Kidney (tissue), 14 donors: ENCODE data around the gene ZNF341. TPM values are rescaled to one million over a fixed set of nuclear protein-coding genes. Genes with fewer than 3 reads are reported as not detected.

ENCODE experiments used
- DNase-seq, 5 donors: peaks; one replicate each; pipeline ENCODE4 v3.0.0-alpha.2; 2013 to 2020
- FAIRE-seq: peaks from 2 replicates; lab custom pipeline; 2012; peaks lifted over from hg19 to GRCh38; lab: Jason Lieb, UNC
- H3K27ac ChIP-seq, 2 donors: one replicate each; pipeline ENCODE4 v1.7.0; 2013; ENCODE audit warnings: low read depth in 2 of 2, low read length in 2 of 2, inconsistent platforms in 1 of 2
- H3K27me3 ChIP-seq: one replicate; pipeline ENCODE4 v1.7.1; 2013; ENCODE audit warnings: low read length, inconsistent platforms; ENCODE audit not compliant: control insufficient read depth, insufficient read depth
- H3K36me3 ChIP-seq, 3 donors: one replicate each; pipeline versions ENCODE4 v1.7.0 to v1.7.1; 2013; ENCODE audit warnings: low read length in 3 of 3, control low read depth in 1 of 3, inconsistent platforms in 1 of 3; ENCODE audit not compliant: insufficient read depth in 3 of 3, control insufficient read depth in 2 of 3
- H3K4me1 ChIP-seq, 3 donors: one replicate each; pipeline versions ENCODE4 v1.7.0 to v1.7.1; 2013; ENCODE audit warnings: low read length in 3 of 3, inconsistent platforms in 1 of 3, low read depth in 1 of 3; ENCODE audit not compliant: control insufficient read depth in 2 of 3, insufficient read depth in 2 of 3
- H3K4me3 ChIP-seq, 3 donors: one replicate each; pipeline versions ENCODE4 v1.7.0 to v1.8.1; 2013; ENCODE audit warnings: low read length in 3 of 3, control low read depth in 1 of 3, inconsistent platforms in 1 of 3
- H3K9ac ChIP-seq, 3 donors: one replicate each; pipeline versions ENCODE4 v1.7.0 to v1.7.1; 2013; ENCODE audit warnings: low read length in 3 of 3, control low read depth in 1 of 3, inconsistent platforms in 1 of 3
- H3K9me3 ChIP-seq, 3 donors: one replicate each; pipeline versions ENCODE4 v1.7.0 to v1.7.1; 2013; ENCODE audit warnings: low read length in 3 of 3, control low read depth in 1 of 3, inconsistent platforms in 1 of 3; ENCODE audit not compliant: control insufficient read depth in 2 of 3, insufficient read depth in 1 of 3
- CTCF ChIP-seq: IDR thresholded peaks from 3 replicates; pipeline ENCODE4 v1.5.1; 2012; ENCODE audit warnings: mild to moderate bottlenecking, moderate library complexity, borderline replicate concordance; ENCODE audit not compliant: insufficient read depth; ENCODE audit errors: extremely low read depth
- intact Hi-C: fragments of 100-400 bp; cut with DNase I; formaldehyde crosslinking; loops from one replicate; pipeline ENCODE4 v1.11.1; 2022
- polyA plus RNA-seq: library from polyadenylated mRNA; stranded (reverse); fragments of 350-450 nt; fragmentation: Illumina TruSeq; extraction: RNeasy Lipid Tissue Mini Kit (QIAGEN cat#74804); gene quantifications from one replicate; pipeline ENCODE4 v1.2.3, GENCODE V29; 2014; ENCODE audit warnings: low read depth, low replicate concordance; ENCODE audit not compliant: insufficient read depth
- total RNA-seq: library from RNA; stranded (reverse); fragmentation: NEBNext Ultra II Directional; extraction: Animal tissue kit (Norgen Biotek cat#: 25700); gene quantifications from one replicate; pipeline ENCODE4 v1.2.1, GENCODE V29; 2021
- donor health status: control.
- donor health status: control.
- donor health status: control.
- donor health status: control.
- donor health status: control.
- donor health status: DM: yes; HTN: yes; CAD: no.
- donor health status: Normal renal cell carcinoma (clear cell type).

ZNF341 gene
- total and polyA plus RNA-seq, 2 donors from 2014 or later, result 1.5 to 2.6 TPM

- no peaks in the 10 kb centered on the region for H3K9me3 ChIP-seq
- intact Hi-C loops, result no loop called here
- H3K27ac ChIP-seq, result no peak overlapping the region
- H3K36me3 ChIP-seq, result peaks cover 0 to 2% (median 0%) of the 10 kb centered on the region in 3 donors
- FAIRE-seq (no peak), DNase-seq (no peak)
- H3K27me3 ChIP-seq, result no peaks in the 10 kb centered on the region
- no peak for TF ChIP-seq CTCF
- H3K9ac ChIP-seq, result no peak overlapping the region
- no peak overlapping the region for H3K4me3 ChIP-seq
- no peaks in the 10 kb centered on the region for H3K4me1 ChIP-seq
These were observed 36.0 kb downstream of the ZNF341 start for GRCh38 chr20:33767777-33768138.

GRCh38 chr20:33769043-33769442 lies 37.2 kb downstream of the ZNF341 start:
- H3K27me3 ChIP-seq, result no peaks in the 10 kb centered on the region
- FAIRE-seq (no peak), DNase-seq (no peak)
- no peak overlapping the region for H3K4me3 ChIP-seq
- peaks cover 0 to 2% (median 0%) of the 10 kb centered on the region in 3 donors for H3K36me3 ChIP-seq
- no peaks in the 10 kb centered on the region for H3K4me1 ChIP-seq
- intact Hi-C loops, result no loop called here
- TF ChIP-seq CTCF, result no peak
- no peaks in the 10 kb centered on the region for H3K9me3 ChIP-seq
- H3K9ac ChIP-seq, result no peak overlapping the region
- no peak overlapping the region for H3K27ac ChIP-seq

- Histone ChIP-seq H3K4me1 (no peaks in the 10 kb centered on the region), H3K4me3 (no peak overlapping the region), H3K27me3 (no peaks in the 10 kb centered on the region), H3K9ac (no peak overlapping the region), H3K27ac (no peak overlapping the region), H3K36me3 (peaks cover 0 to 2% (median 0%) of the 10 kb centered on the region in 3 donors), H3K9me3 (no peaks in the 10 kb centered on the region)
- FAIRE-seq (no peak), DNase-seq (no peak)
- intact Hi-C loops, result no loop called here
- no peak for TF ChIP-seq CTCF
These were observed 38.2 kb downstream of the ZNF341 start for GRCh38 chr20:33770005-33770404.

GRCh38 chr20:33771938-33772337 lies 40.1 kb downstream of the ZNF341 start:
- H3K36me3 ChIP-seq, result peaks cover 0 to 2% (median 0%) of the 10 kb centered on the region in 3 donors
- no peak for DNase-seq
- no peaks in the 10 kb centered on the region for H3K27me3 ChIP-seq
- no peak overlapping the region for H3K9ac ChIP-seq
- no peak overlapping the region for H3K27ac ChIP-seq
- H3K4me3 ChIP-seq, result no peak overlapping the region
- intact Hi-C loops, result no loop called here
- H3K9me3 ChIP-seq, result no peaks in the 10 kb centered on the region
- no peak for FAIRE-seq
- TF ChIP-seq CTCF, result no peak
- no peaks in the 10 kb centered on the region for H3K4me1 ChIP-seq
